HepG2 (cell line): ENCODE results near the gene MBNL3. TPM values are rescaled to one million over a fixed set of nuclear protein-coding genes. Genes with fewer than 3 reads are reported as not detected.

Experiments used
- ATAC-seq: fragments of 200-7000 bp; cut with Tn5 transposase; 3 replicates; pipeline ENCODE4 v1.9.1; 2020; ENCODE audit warnings: mild to moderate bottlenecking, moderate library complexity
- BruUV-seq: library from RNA; stranded (reverse); fragments of 400-500 nt; replicated peaks from 2 replicates; lab custom pipeline; 2021; lab: Mats Ljungman, UMichigan
- CTCF ChIA-PET: fragments of 300-600 bp; formaldehyde crosslinking; extraction: SDS; loops from one replicate; lab custom pipeline; 2021; ENCODE audit warnings: low total read pairs, inconsistent platforms, low intra/inter-chr PET ratio; lab: Yijun Ruan, JAX
- POLR2A ChIA-PET: fragments of 350-600 bp; sonication (Branson Sonifier 250); formaldehyde crosslinking; loops from one replicate; lab custom pipeline; 2020; ENCODE audit warnings: antibody characterized with exemption, inconsistent platforms; lab: Yijun Ruan, JAX
- DNase-seq: peaks from one replicate; pipeline ENCODE4 v3.0.0-alpha.2; 2015; ENCODE audit warnings: low spot score
- FAIRE-seq: peaks from 3 replicates; lab custom pipeline; 2011; peaks lifted over from hg19 to GRCh38; lab: Jason Lieb, UNC
- H2AFZ ChIP-seq: one replicate; pipeline ENCODE4 v1.6.1; 2011; ENCODE audit warnings: low read length, inconsistent platforms
- H3K27ac ChIP-seq: fragments of 300-600 bp; 3 replicates; pipeline ENCODE4 v1.8.0; 2011; ENCODE audit warnings: mixed run types, mild to moderate bottlenecking, mixed read lengths, low read length, inconsistent platforms; ENCODE audit not compliant: insufficient read depth; ENCODE audit errors: extremely low read length
- H3K27me3 ChIP-seq, 2 experiments: fragments of 200-600 bp in 1 of 2; 2 replicates in 1 of 2; 3 replicates in 1 of 2; pipeline versions ENCODE4 v1.6.0 to v1.8.0; 2011; ENCODE audit warnings: low read length in 2 of 2, mild to moderate bottlenecking in 2 of 2, moderate library complexity in 2 of 2, inconsistent platforms in 1 of 2; ENCODE audit not compliant: insufficient read depth in 2 of 2, control insufficient read depth in 1 of 2
- H3K36me3 ChIP-seq, 2 experiments: fragments of 200-600 bp in 1 of 2; replicated peaks in 1 of 2; 2 replicates in 1 of 2; 3 replicates in 1 of 2; pipeline versions ENCODE4 v1.5.1 to v1.8.0; 2011; ENCODE audit warnings: low read length in 2 of 2, inconsistent platforms in 1 of 2; ENCODE audit not compliant: insufficient read depth in 2 of 2, control insufficient read depth in 1 of 2
- H3K4me1 ChIP-seq: 2 replicates; pipeline ENCODE4 v1.5.1; 2012; ENCODE audit warnings: low read length, inconsistent platforms; ENCODE audit not compliant: insufficient read depth
- H3K4me2 ChIP-seq: 2 replicates; pipeline ENCODE4 v1.6.0; 2011; ENCODE audit warnings: low read depth, low read length, inconsistent platforms
- H3K4me3 ChIP-seq, 3 experiments: fragments of 200-600 bp in 1 of 3; sonication (generic), shearing (Covaris generic) in 1 of 3; replicated peaks in 1 of 3; 2 replicates each; pipeline ENCODE4 v1.5.1; 2011 to 2016; ENCODE audit warnings: low read length in 3 of 3, inconsistent platforms in 2 of 3, low read depth in 2 of 3, mild to moderate bottlenecking in 2 of 3, control low read depth in 1 of 3, mixed read lengths in 1 of 3; ENCODE audit not compliant: insufficient read depth in 1 of 3
- H3K79me2 ChIP-seq: one replicate; pipeline ENCODE4 v1.6.1; 2011; ENCODE audit warnings: low read length, inconsistent platforms; ENCODE audit not compliant: insufficient read depth
- H3K9ac ChIP-seq: 2 replicates; pipeline ENCODE4 v1.6.0; 2011; ENCODE audit warnings: mild to moderate bottlenecking, low read depth, low read length, inconsistent platforms; ENCODE audit not compliant: insufficient read depth
- H3K9me3 ChIP-seq: 2 replicates; pipeline ENCODE4 v1.5.1; 2012; ENCODE audit warnings: mild to moderate bottlenecking, low read length
- H4K20me1 ChIP-seq: 2 replicates; pipeline ENCODE4 v1.6.0; 2011; ENCODE audit warnings: inconsistent platforms, mild to moderate bottlenecking, low read length, moderate library complexity; ENCODE audit not compliant: insufficient read depth
- DR1 ChIP-seq: sonication (generic); formaldehyde crosslinking; IDR thresholded peaks from 2 replicates; pipeline ENCODE4 v1.8.0; 2021; ENCODE audit warnings: mild to moderate bottlenecking, missing genetic modification reagents, inconsistent platforms
- EP300 ChIP-seq, 3 experiments: sonication (generic) in 1 of 3; formaldehyde crosslinking in 1 of 3; IDR thresholded peaks; 2 replicates each; pipeline versions ENCODE4 v1.5.1 to v1.6.1; 2011 to 2020; ENCODE audit warnings: low read depth in 2 of 3, low read length in 2 of 3, borderline replicate concordance in 1 of 3, improper control_type of control experiment in 1 of 3, mild to moderate bottlenecking in 1 of 3, missing genetic modification reagents in 1 of 3, moderate library complexity in 1 of 3
- FOSL2 ChIP-seq: sonication (generic); formaldehyde crosslinking; IDR thresholded peaks from 2 replicates; pipeline ENCODE4 v1.4.0; 2020; ENCODE audit warnings: missing genetic modification reagents
- GATA4 ChIP-seq: sonication (generic); IDR thresholded peaks from 2 replicates; pipeline ENCODE4 v1.6.1; 2016; ENCODE audit warnings: antibody characterized with exemption, low read depth, borderline replicate concordance
- HMG20A ChIP-seq: IDR thresholded peaks from 2 replicates; pipeline ENCODE4 v1.6.1; 2016; ENCODE audit warnings: borderline replicate concordance
- HNF4A ChIP-seq: sonication (generic); formaldehyde crosslinking; IDR thresholded peaks from 2 replicates; pipeline ENCODE4 v1.4.0; 2020; ENCODE audit warnings: missing genetic modification reagents
- MXD1 ChIP-seq: sonication (generic); formaldehyde crosslinking; IDR thresholded peaks from 2 replicates; pipeline ENCODE4 v1.4.0; 2020; ENCODE audit warnings: mild to moderate bottlenecking, missing genetic modification reagents
- NR2F6 ChIP-seq, 2 experiments: IDR thresholded peaks; 2 replicates each; pipeline ENCODE4 v1.6.1; 2016; ENCODE audit warnings: antibody characterized with exemption in 1 of 2, mild to moderate bottlenecking in 1 of 2
- SOX13 ChIP-seq, 3 experiments: fragments of 450-650 bp in 1 of 3; sonication (generic) in 1 of 3; formaldehyde crosslinking in 1 of 3; IDR thresholded peaks in 2 of 3; conservative IDR thresholded peaks in 1 of 3; 2 replicates each; pipeline versions ENCODE4 v1.5.0 to v1.6.1; 2016 to 2020; ENCODE audit warnings: antibody characterized with exemption in 1 of 3, mild to moderate bottlenecking in 1 of 3, missing compliant biosample characterization in 1 of 3, missing genetic modification reagents in 1 of 3, moderate library complexity in 1 of 3
- SOX5 ChIP-seq: IDR thresholded peaks from 2 replicates; pipeline ENCODE4 v1.6.1; 2016; ENCODE audit warnings: borderline replicate concordance
- TCF7 ChIP-seq: sonication (generic); IDR thresholded peaks from 2 replicates; pipeline ENCODE4 v1.6.1; 2016; ENCODE audit warnings: antibody characterized with exemption, low read depth
- ZMAT5 ChIP-seq: sonication (generic); formaldehyde crosslinking; IDR thresholded peaks from 2 replicates; pipeline ENCODE4 v1.5.0; 2020; ENCODE audit warnings: mild to moderate bottlenecking, low read depth, missing genetic modification reagents, borderline replicate concordance
- WGBS: methylation state at CpG from one replicate; pipeline ENCODE4 v1.1.6; 2017; ENCODE audit warnings: low lambda C conversion rate; 5-methylcytosine and 5-hydroxymethylcytosine counted together
- in situ Hi-C: cut with HindIII; loops from 2 replicates; pipeline ENCODE4 v1.10.0; 2017; ENCODE audit warnings: low pct_unique_long_range_greater_than_20kb; ENCODE audit not compliant: extremely low pct_ligation_motif_present
- intact Hi-C: fragments of 100-400 bp; cut with micrococcal nuclease; formaldehyde crosslinking; loops from one replicate; pipeline ENCODE4 v1.10.0; 2022; ENCODE audit not compliant: unreplicated experiment
- polyA plus RNA-seq, 8 experiments: library from polyadenylated mRNA; depleted of rRNA in 3 of 8; stranded (reverse) in 7 of 8; unstranded in 1 of 8; fragments of >200 nt; fragmentation: Illumina TruSeq in 4 of 8; extraction: Trizol in 4 of 8; gene quantifications; 2 replicates each; pipeline versions ENCODE4 v1.2.1 to v1.2.3, GENCODE V29; 2011 to 2016; ENCODE audit warnings: low read depth in 4 of 8, missing spikeins in 1 of 8, mixed read lengths in 1 of 8; ENCODE audit not compliant: insufficient read depth in 1 of 8
- total RNA-seq, 5 experiments: library from RNA; depleted of rRNA; stranded (reverse); fragments of >200 nt; fragmentation: Illumina TruSeq; extraction: Trizol; gene quantifications; 2 replicates each; pipeline ENCODE4 v1.2.3, GENCODE V29; 2016; ENCODE audit warnings: low read depth in 1 of 5

MBNL3 gene
- total and polyA plus RNA-seq, 2 of the 13 experiments (the other 11 are each of a cell fraction or from before 2014, with no cell fraction given) = 155 to 257 TPM

- peak overlapping the region; percentile 49 for H3K4me2 ChIP-seq
- DNase-seq (peak; percentile 81), FAIRE-seq (peak; percentile 36), ATAC-seq (peak; percentile 80)
- in situ Hi-C loops = no loop called here
- no peaks in the 10 kb centered on the region for H3K27me3 ChIP-seq
- intact Hi-C loops = loop anchor here (2.0 kb wide), 1 partner anchor 37 kb away; no protein-coding TSS in a partner anchor
- peak overlapping the region in 2 of 3 experiments; percentile 7 to 16; a peak in 2 of 6 replicates for H3K4me3 ChIP-seq
- H4K20me1 ChIP-seq = no peaks in the 10 kb centered on the region
- ChIA-PET POLR2A (interaction anchor here (1.8 kb wide), 1 partner anchor 38 kb away, joined by 6 read pairs; no protein-coding TSS in a partner anchor), CTCF (no interaction called here)
- peak overlapping the region; percentile 29; the same call in 1 of the 2 replicates for H3K9ac ChIP-seq
- H3K4me1 ChIP-seq = peaks cover 70% of the 10 kb centered on the region
- no TSS peak for BruUV-seq
- H3K9me3 ChIP-seq = no peaks in the 10 kb centered on the region
- no peak overlapping the region for H2AFZ ChIP-seq
- TF ChIP-seq SOX13 (IDR thresholded peaks at IDR 0.05) (no peak), SOX13 (CRISPR knock-in tag; conservative IDR thresholded peaks at IDR 0.05 in 1 of 2, IDR thresholded peaks at IDR 0.05 in 1 of 2) (peak in 1 of 2 experiments; percentile 43; a peak in 1 of 4 replicates), HNF4A (CRISPR knock-in tag) (peak; percentile 18; the same call in 1 of the 2 replicates), DR1 (no peak), HMG20A (CRISPR knock-in tag) (peak; percentile 45; the same call in 1 of the 2 replicates), NR2F6 (IDR thresholded peaks at IDR 0.05) (no peak), NR2F6 (CRISPR knock-in tag; IDR thresholded peaks at IDR 0.05) (peak; percentile 46; the same call in 1 of the 2 replicates), GATA4 (peak; percentile 59; the same call in 1 of the 2 replicates), EP300 (IDR thresholded peaks at IDR 0.05; ENCODE audit: low read depth in 2 of 2, low read length in 2 of 2) (peak in 1 of 2 experiments; percentile 37; a peak in 1 of 4 replicates), EP300 (CRISPR knock-in tag; IDR thresholded peaks at IDR 0.05; ENCODE audit: borderline replicate concordance) (no peak), FOSL2 (CRISPR knock-in tag) (peak; percentile 23; the same call in 1 of the 2 replicates), ZMAT5 (CRISPR knock-in tag) (no peak), MXD1 (no peak), SOX5 (CRISPR knock-in tag) (peak; percentile 11; the same call in 1 of the 2 replicates), TCF7 (peak; percentile 61; the same call in 1 of the 2 replicates)
- no peaks in the 10 kb centered on the region for H3K79me2 ChIP-seq
- 2% methylated on average over 3 of the region's 3 CpGs for WGBS
- H3K27ac ChIP-seq = peak overlapping the region; percentile 73
- no peaks in the 10 kb centered on the region for H3K36me3 ChIP-seq
These were observed 157.3 kb downstream of the MBNL3 start for GRCh38 chrX:132331532-132331931.
